ENCODE data around the gene PARL.
"Not testable (repeated sequence)": the region's sequence is repeated elsewhere in the genome, so short reads cannot be mapped to it uniquely, and the experiment has no call there.

Gene PARL

GRCh38 chr3:183797996-183798395 is 86.7 kb downstream of the PARL start:
- H3K4me3 ChIP-seq (ENCODE audit: low read depth in 1 of 2, low read length in 1 of 2), result no peak overlapping the region
- no peaks in the 10 kb centered on the region for H3K27me3 ChIP-seq
- H3K27ac ChIP-seq, result no peak overlapping the region
- H3K4me1 ChIP-seq (ENCODE audit: control insufficient read depth in 1 of 2, insufficient read depth in 1 of 2, low read depth in 1 of 2, low read length in 1 of 2), result no peaks in the 10 kb centered on the region
- TF ChIP-seq, protein P1, sequence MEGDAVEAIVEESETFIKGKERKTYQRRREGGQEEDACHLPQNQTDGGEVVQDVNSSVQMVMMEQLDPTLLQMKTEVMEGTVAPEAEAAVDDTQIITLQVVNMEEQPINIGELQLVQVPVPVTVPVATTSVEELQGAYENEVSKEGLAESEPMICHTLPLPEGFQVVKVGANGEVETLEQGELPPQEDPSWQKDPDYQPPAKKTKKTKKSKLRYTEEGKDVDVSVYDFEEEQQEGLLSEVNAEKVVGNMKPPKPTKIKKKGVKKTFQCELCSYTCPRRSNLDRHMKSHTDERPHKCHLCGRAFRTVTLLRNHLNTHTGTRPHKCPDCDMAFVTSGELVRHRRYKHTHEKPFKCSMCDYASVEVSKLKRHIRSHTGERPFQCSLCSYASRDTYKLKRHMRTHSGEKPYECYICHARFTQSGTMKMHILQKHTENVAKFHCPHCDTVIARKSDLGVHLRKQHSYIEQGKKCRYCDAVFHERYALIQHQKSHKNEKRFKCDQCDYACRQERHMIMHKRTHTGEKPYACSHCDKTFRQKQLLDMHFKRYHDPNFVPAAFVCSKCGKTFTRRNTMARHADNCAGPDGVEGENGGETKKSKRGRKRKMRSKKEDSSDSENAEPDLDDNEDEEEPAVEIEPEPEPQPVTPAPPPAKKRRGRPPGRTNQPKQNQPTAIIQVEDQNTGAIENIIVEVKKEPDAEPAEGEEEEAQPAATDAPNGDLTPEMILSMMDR (IDR thresholded peaks at IDR 0.05), result no peak
- no peaks in the 10 kb centered on the region for H3K9me3 ChIP-seq
- peaks cover 61% of the 10 kb centered on the region for H3K36me3 ChIP-seq

- peaks cover 62% of the 10 kb centered on the region for H3K36me3 ChIP-seq
- no peaks in the 10 kb centered on the region for H3K27me3 ChIP-seq
- H3K4me1 ChIP-seq (ENCODE audit: control insufficient read depth in 1 of 2, insufficient read depth in 1 of 2, low read depth in 1 of 2, low read length in 1 of 2), result no peaks in the 10 kb centered on the region
- no peaks in the 10 kb centered on the region for H3K9me3 ChIP-seq
- no peak overlapping the region for H3K4me3 ChIP-seq (ENCODE audit: low read depth in 1 of 2, low read length in 1 of 2)
- TF ChIP-seq, protein P1 (IDR thresholded peaks at IDR 0.05), result no peak
- H3K27ac ChIP-seq, result no peak overlapping the region
These were observed 88.3 kb downstream of the PARL start for GRCh38 chr3:183796372-183796771.

GRCh38 chr3:183794452-183794851 is 90.2 kb downstream of the PARL start:
- H3K4me3 ChIP-seq (ENCODE audit: low read depth in 1 of 2, low read length in 1 of 2), result no peak overlapping the region
- H3K27me3 ChIP-seq, result no peaks in the 10 kb centered on the region
- H3K4me1 ChIP-seq (ENCODE audit: control insufficient read depth in 1 of 2, insufficient read depth in 1 of 2, low read depth in 1 of 2, low read length in 1 of 2), result no peaks in the 10 kb centered on the region
- no peak overlapping the region for H3K27ac ChIP-seq
- TF ChIP-seq, protein P1 (IDR thresholded peaks at IDR 0.05), result no peak
- H3K9me3 ChIP-seq, result no peaks in the 10 kb centered on the region
- H3K36me3 ChIP-seq, result peaks cover 55% of the 10 kb centered on the region

DNA sequence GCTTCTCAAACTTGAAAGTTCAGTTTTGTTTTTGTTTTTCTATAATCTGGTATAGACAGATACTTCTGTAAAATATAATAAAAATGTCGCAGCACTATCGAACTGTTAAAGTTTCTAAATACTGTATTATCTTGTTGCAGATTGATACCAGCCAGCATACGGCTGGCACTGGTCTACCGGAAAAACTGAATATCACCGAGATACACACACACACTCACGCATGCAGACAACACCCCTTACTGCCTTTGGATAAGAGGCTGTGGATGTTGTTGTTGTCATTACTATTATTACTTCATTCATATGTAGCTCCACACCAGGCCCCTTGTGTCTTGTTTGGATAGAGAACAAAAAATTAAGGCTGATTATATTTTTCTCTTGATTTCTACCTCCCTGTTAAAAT is 91.7 kb downstream of the PARL start:
- Histone ChIP-seq H3K36me3 (peaks cover 40% of the 10 kb centered on the region), H3K27me3 (no peaks in the 10 kb centered on the region), H3K9me3 (no peaks in the 10 kb centered on the region), H3K27ac (no peak overlapping the region), H3K4me3 (ENCODE audit: low read depth in 1 of 2, low read length in 1 of 2) (no peak overlapping the region), H3K4me1 (ENCODE audit: control insufficient read depth in 1 of 2, insufficient read depth in 1 of 2, low read depth in 1 of 2, low read length in 1 of 2) (no peaks in the 10 kb centered on the region)
- TF ChIP-seq, protein P1 (IDR thresholded peaks at IDR 0.05), result no peak

GRCh38 chr3:183790700-183791099 is 94.0 kb downstream of the PARL start:
- peaks cover 36% of the 10 kb centered on the region for H3K36me3 ChIP-seq
- H3K4me3 ChIP-seq (ENCODE audit: low read depth in 1 of 2, low read length in 1 of 2), result no peak overlapping the region
- no peaks in the 10 kb centered on the region for H3K9me3 ChIP-seq
- H3K4me1 ChIP-seq (ENCODE audit: control insufficient read depth in 1 of 2, insufficient read depth in 1 of 2, low read depth in 1 of 2, low read length in 1 of 2), result no peaks in the 10 kb centered on the region
- no peak overlapping the region for H3K27ac ChIP-seq
- no peaks in the 10 kb centered on the region for H3K27me3 ChIP-seq
- TF ChIP-seq, protein P1 (IDR thresholded peaks at IDR 0.05), result no peak

DNA sequence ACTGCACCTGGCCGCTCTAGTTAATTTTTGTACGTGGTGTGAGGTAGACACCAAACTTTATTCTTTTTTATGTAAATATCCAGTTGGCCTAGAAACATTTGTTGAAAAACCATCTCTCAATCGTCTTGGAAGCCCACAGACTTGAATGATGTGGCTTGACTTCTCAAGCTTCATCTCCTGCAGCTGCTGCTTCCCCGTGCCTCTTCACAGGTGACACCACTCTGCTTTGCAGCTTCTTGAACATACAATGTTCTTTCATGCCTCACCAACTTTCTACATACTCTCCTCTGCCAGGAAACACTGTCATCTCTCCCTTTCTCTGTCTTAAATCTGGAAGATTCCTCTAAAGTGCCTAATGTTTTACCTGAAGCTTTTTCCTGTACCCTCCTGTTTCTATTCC is 94.9 kb downstream of the PARL start:
- Histone ChIP-seq H3K36me3 (peaks cover 36% of the 10 kb centered on the region), H3K27me3 (no peaks in the 10 kb centered on the region), H3K4me3 (ENCODE audit: low read depth in 1 of 2, low read length in 1 of 2) (no peak overlapping the region)

DNA sequence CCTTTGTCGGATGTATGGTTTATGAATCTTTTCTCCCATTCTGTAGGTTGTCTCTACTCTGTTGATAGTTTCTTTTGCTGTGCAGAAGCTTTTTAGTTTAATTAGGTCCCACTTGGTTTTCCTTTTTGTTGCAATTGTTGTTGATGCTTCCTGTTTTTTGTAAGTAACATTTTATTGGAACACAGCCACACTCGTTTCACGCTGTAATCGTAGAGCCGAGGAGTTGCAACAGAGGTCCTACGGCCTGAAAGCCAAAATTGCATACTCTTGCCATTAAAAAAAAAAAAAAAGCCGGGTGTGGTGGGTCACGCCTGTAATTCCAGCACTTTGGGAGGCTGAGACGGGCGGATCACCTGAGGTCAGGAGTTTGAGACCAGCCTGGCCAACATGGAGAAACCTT is 100.2 kb downstream of the PARL start:
- Histone ChIP-seq H3K4me1 (ENCODE audit: control insufficient read depth in 1 of 2, insufficient read depth in 1 of 2, low read depth in 1 of 2, low read length in 1 of 2) (peaks cover 28 to 39% of the 10 kb centered on the region in 2 experiments), H3K4me3 (ENCODE audit: low read depth in 1 of 2, low read length in 1 of 2) (peak overlapping the region in 1 of 2 experiments; percentile 22), H3K27ac (peak overlapping the region; percentile 81)
- H3K9me3 ChIP-seq, H3K36me3 ChIP-seq, H3K27me3 ChIP-seq: not testable (repeated sequence)

More for the DNA sequence above, 94.9 kb downstream of the PARL start:
- TF ChIP-seq, protein P1 (IDR thresholded peaks at IDR 0.05), result no peak
- Histone ChIP-seq H3K9me3 (no peaks in the 10 kb centered on the region), H3K27ac (no peak overlapping the region), H3K4me1 (ENCODE audit: control insufficient read depth in 1 of 2, insufficient read depth in 1 of 2, low read depth in 1 of 2, low read length in 1 of 2) (peaks cover 1 to 4% of the 10 kb centered on the region in 2 experiments)

Data from neutrophil (primary cell).